Activated naive CD4-positive, alpha-beta T cell treated with anti-CD3 and anti-CD28 coated beads for 36 hours (primary cell): ENCODE measurements around the gene TNS1. TPM values are rescaled to one million over a fixed set of nuclear protein-coding genes. Genes with fewer than 3 reads are reported as not detected.

Experiments used
- CTCF ChIA-PET: fragments of 350-600 bp; sonication (Branson Sonifier 250); formaldehyde crosslinking; loops from one replicate; lab custom pipeline; 2021; ENCODE audit warnings: antibody characterized with exemption; lab: Charles Lee
- DNase-seq: peaks from one replicate; pipeline ENCODE4 v3.0.0-alpha.2; 2020
- H3K27ac Mint-ChIP-seq: one replicate; pipeline ENCODE4 v1.8.0; 2021; ENCODE audit warnings: mild to moderate bottlenecking, mixed read lengths
- H3K27me3 Mint-ChIP-seq: one replicate; pipeline ENCODE4 v1.8.0; 2021; ENCODE audit warnings: low read depth, mixed read lengths
- H3K36me3 Mint-ChIP-seq: one replicate; pipeline ENCODE4 v1.8.0; 2021; ENCODE audit warnings: low read depth, mixed read lengths
- H3K4me1 Mint-ChIP-seq: one replicate; pipeline ENCODE4 v1.8.0; 2021; ENCODE audit warnings: low read depth, mixed read lengths
- H3K4me3 Mint-ChIP-seq: one replicate; pipeline ENCODE4 v1.8.0; 2021; ENCODE audit warnings: mild to moderate bottlenecking, moderate library complexity, mixed read lengths
- H3K9me3 Mint-ChIP-seq: one replicate; pipeline ENCODE4 v1.8.0; 2021; ENCODE audit warnings: mixed read lengths
- intact Hi-C: fragments of 100-400 bp; cut with micrococcal nuclease; formaldehyde crosslinking; loops from one replicate; pipeline ENCODE4 v1.15.1; 2023
- total RNA-seq, 2 experiments: library from RNA; stranded (reverse); gene quantifications; one replicate each; pipeline ENCODE4 v1.2.3, GENCODE V29; 2021

The TNS1 gene
- total RNA-seq, 2 experiments from 2014 or later: 0.40 to 0.74 TPM

- no peak overlapping the region for H3K27ac Mint-ChIP-seq
- intact Hi-C loops: loop anchor here (1.0 to 2.0 kb wide), 2 partner anchors 23 to 58 kb away; partner anchors contain the start of gene RUFY4
- peaks cover 8% of the 10 kb centered on the region for H3K4me1 Mint-ChIP-seq
- H3K36me3 Mint-ChIP-seq: no peaks in the 10 kb centered on the region
- CTCF ChIA-PET: interaction anchor here (0.9 to 1.1 kb wide), 2 partner anchors 72 to 124 kb away, joined by 3 to 4 read pairs; no protein-coding TSS in a partner anchor
- H3K4me3 Mint-ChIP-seq: peak overlapping the region; percentile 48
- H3K9me3 Mint-ChIP-seq: no peaks in the 10 kb centered on the region
- DNase-seq: no peak
- peaks cover 27% of the 10 kb centered on the region for H3K27me3 Mint-ChIP-seq
Measured at GRCh38 chr2:218010984-218011652, 8.3 kb upstream of the TNS1 start.

GRCh38 chr2:218010140-218010983, 7.6 kb upstream of the TNS1 start:
- intact Hi-C loops: loop anchor here (1.0 to 2.0 kb wide), 2 partner anchors 24 to 58 kb away; partner anchors contain the start of gene RUFY4
- H3K4me3 Mint-ChIP-seq: peak overlapping the region; percentile 58
- peaks cover 8% of the 10 kb centered on the region for H3K4me1 Mint-ChIP-seq
- peaks cover 27% of the 10 kb centered on the region for H3K27me3 Mint-ChIP-seq
- H3K9me3 Mint-ChIP-seq: no peaks in the 10 kb centered on the region
- H3K27ac Mint-ChIP-seq: no peak overlapping the region
- CTCF ChIA-PET: interaction anchor here (1.1 kb wide), 1 partner anchor 124 kb away, joined by 4 read pairs; no protein-coding TSS in a partner anchor
- no peaks in the 10 kb centered on the region for H3K36me3 Mint-ChIP-seq
- peak; percentile 43 for DNase-seq

GRCh38 chr2:218009765-218010139, 7.0 kb upstream of the TNS1 start:
- Mint-ChIP-seq H3K36me3 (no peaks in the 10 kb centered on the region), H3K4me3 (peak overlapping the region; percentile 58), H3K27me3 (peaks cover 27% of the 10 kb centered on the region), H3K9me3 (no peaks in the 10 kb centered on the region), H3K27ac (no peak overlapping the region), H3K4me1 (peaks cover 8% of the 10 kb centered on the region)
- no peak for DNase-seq
- intact Hi-C loops: loop anchor here (1.0 to 2.0 kb wide), 2 partner anchors 25 to 59 kb away; partner anchors contain the start of gene RUFY4
- CTCF ChIA-PET: interaction anchor here (1.7 kb wide), 1 partner anchor 15 kb away, joined by 5 read pairs; no protein-coding TSS in a partner anchor

- no peak overlapping the region for H3K27ac Mint-ChIP-seq
Measured at GRCh38 chr2:218009231-218009630, 6.4 kb upstream of the TNS1 start.

GRCh38 chr2:218008060-218009040, 5.6 kb upstream of the TNS1 start:
- intact Hi-C loops: no loop called here
- no peaks in the 10 kb centered on the region for H3K9me3 Mint-ChIP-seq
- CTCF ChIA-PET: interaction anchor here (0.6 to 1.7 kb wide), 4 partner anchors 14 to 223 kb away, joined by 3 to 7 read pairs (median 5); no protein-coding TSS in a partner anchor
- no peak overlapping the region for H3K27ac Mint-ChIP-seq
- H3K36me3 Mint-ChIP-seq: no peaks in the 10 kb centered on the region
- peaks cover 27% of the 10 kb centered on the region for H3K27me3 Mint-ChIP-seq
- no peak overlapping the region for H3K4me3 Mint-ChIP-seq
- no peak for DNase-seq
- H3K4me1 Mint-ChIP-seq: peaks cover 8% of the 10 kb centered on the region

More at GRCh38 chr2:218009231-218009630, 6.4 kb upstream of the TNS1 start:
- Mint-ChIP-seq H3K4me3 (peak overlapping the region; percentile 23), H3K4me1 (peaks cover 8% of the 10 kb centered on the region), H3K9me3 (no peaks in the 10 kb centered on the region), H3K36me3 (no peaks in the 10 kb centered on the region), H3K27me3 (peaks cover 27% of the 10 kb centered on the region)
- intact Hi-C loops: no loop called here
- DNase-seq: no peak
- CTCF ChIA-PET: interaction anchor here (1.4 to 1.7 kb wide), 2 partner anchors 15 to 122 kb away, joined by 5 to 7 read pairs; no protein-coding TSS in a partner anchor

GRCh38 chr2:218006741-218007140, 3.9 kb upstream of the TNS1 start:
- intact Hi-C loops: no loop called here
- Mint-ChIP-seq H3K27ac (no peak overlapping the region), H3K4me3 (no peak overlapping the region), H3K27me3 (peaks cover 21% of the 10 kb centered on the region), H3K4me1 (peaks cover 8% of the 10 kb centered on the region), H3K36me3 (no peaks in the 10 kb centered on the region), H3K9me3 (no peaks in the 10 kb centered on the region)
- CTCF ChIA-PET: interaction anchor here (0.8 to 1.1 kb wide), 3 partner anchors 9 to 35 kb away, joined by 3 read pairs; no protein-coding TSS in a partner anchor
- DNase-seq: no peak

GRCh38 chr2:218005486-218005885, 2.7 kb upstream of the TNS1 start:
- Mint-ChIP-seq H3K27me3 (peaks cover 11% of the 10 kb centered on the region), H3K4me1 (peaks cover 8% of the 10 kb centered on the region), H3K36me3 (no peaks in the 10 kb centered on the region), H3K4me3 (no peak overlapping the region), H3K9me3 (no peaks in the 10 kb centered on the region), H3K27ac (no peak overlapping the region)
- DNase-seq: no peak
- CTCF ChIA-PET: interaction anchor here (1.1 kb wide), 1 partner anchor 30 kb away, joined by 3 read pairs; no protein-coding TSS in a partner anchor
- intact Hi-C loops: no loop called here

- CTCF ChIA-PET: no interaction called here
Measured at GRCh38 chr2:218005028-218005427, 2.2 kb upstream of the TNS1 start.

GRCh38 chr2:218003981-218004419, 1.2 kb upstream of the TNS1 start:
- Mint-ChIP-seq H3K4me3 (no peak overlapping the region), H3K27ac (no peak overlapping the region), H3K4me1 (no peaks in the 10 kb centered on the region), H3K9me3 (no peaks in the 10 kb centered on the region), H3K27me3 (peaks cover 3% of the 10 kb centered on the region), H3K36me3 (no peaks in the 10 kb centered on the region)
- intact Hi-C loops: no loop called here
- no peak for DNase-seq
- CTCF ChIA-PET: interaction anchor here (0.6 kb wide), 1 partner anchor 1493 kb away, joined by 3 read pairs; no protein-coding TSS in a partner anchor

More at GRCh38 chr2:218005028-218005427, 2.2 kb upstream of the TNS1 start:
- DNase-seq: no peak
- Mint-ChIP-seq H3K4me1 (peaks cover 8% of the 10 kb centered on the region), H3K4me3 (no peak overlapping the region), H3K27me3 (peaks cover 11% of the 10 kb centered on the region), H3K27ac (no peak overlapping the region), H3K9me3 (no peaks in the 10 kb centered on the region), H3K36me3 (no peaks in the 10 kb centered on the region)
- intact Hi-C loops: no loop called here

- Mint-ChIP-seq H3K4me1 (no peaks in the 10 kb centered on the region), H3K36me3 (no peaks in the 10 kb centered on the region), H3K9me3 (no peaks in the 10 kb centered on the region), H3K27me3 (peaks cover 3% of the 10 kb centered on the region), H3K27ac (no peak overlapping the region), H3K4me3 (no peak overlapping the region)
- DNase-seq: no peak
- CTCF ChIA-PET: interaction anchor here (0.6 to 1.4 kb wide), 2 partner anchors 9 to 1493 kb away, joined by 3 to 4 read pairs; no protein-coding TSS in a partner anchor
- intact Hi-C loops: no loop called here
Measured at GRCh38 chr2:218003281-218003944, 618 bp upstream of the TNS1 start.
